Pancreas (tissue), 10 donors: Measurements from ENCODE around the gene PITPNM3. TPM values are rescaled to one million over a fixed set of nuclear protein-coding genes. Genes with fewer than 3 reads are reported as not detected.
"Not testable (repeated sequence)": the region's sequence is repeated elsewhere in the genome, so short reads cannot be mapped to it uniquely, and the experiment has no call there.

Experiments used
- ATAC-seq, 4 donors: fragments of 200-7000 bp; cut with Tn5 transposase; one replicate each; pipeline versions ENCODE4 v1.8.0 to v1.9.1; 2020; ENCODE audit warnings: mild to moderate bottlenecking in 4 of 4, moderate library complexity in 4 of 4
- DNase-seq, 6 donors: peaks; one replicate each; pipeline ENCODE4 v3.0.0-alpha.2; 2020
- FAIRE-seq: peaks from 2 replicates; lab custom pipeline; 2012; peaks lifted over from hg19 to GRCh38; lab: Jason Lieb, UNC
- H3K27ac ChIP-seq, 4 donors: fragments of 200-600 bp; sonication (generic); 1 replicate in 3 of 4; 2 replicates in 1 of 4; pipeline versions ENCODE4 v1.5.0 to v1.8.0; 2020
- H3K27me3 ChIP-seq, 4 donors: fragments of 200-600 bp; one replicate each; pipeline ENCODE4 v1.8.0; 2021
- H3K36me3 ChIP-seq, 3 donors: fragments of 200-600 bp; sonication (generic) in 1 of 3; one replicate each; pipeline versions ENCODE4 v1.5.0 to v1.8.0; 2020 to 2021
- H3K4me1 ChIP-seq, 3 donors: fragments of 200-600 bp; one replicate each; pipeline ENCODE4 v1.8.0; 2021
- H3K4me3 ChIP-seq, 4 donors: fragments of 200-600 bp; sonication (generic) in 2 of 4; one replicate each; pipeline versions ENCODE4 v1.5.0 to v1.8.0; 2020 to 2021
- H3K9me3 ChIP-seq, 4 donors: fragments of 200-600 bp; one replicate each; pipeline ENCODE4 v1.8.0; 2021
- WGBS, 2 donors: extraction: QIAGEN DNeasy Blood & Tissue Kit; methylation state at CpG; one replicate each; pipeline ENCODE4 v1.1.7; 2013; 5-methylcytosine and 5-hydroxymethylcytosine counted together
- intact Hi-C, 3 donors: fragments of 100-400 bp; cut with DNase I; formaldehyde crosslinking; loops; one replicate each; pipeline versions ENCODE4 v1.11.1 to v1.14.2; 2022
- polyA plus RNA-seq, 2 donors: library from polyadenylated mRNA; stranded (reverse); fragments of 200-250 nt; gene quantifications; one replicate each; pipeline ENCODE4 v1.2.3, GENCODE V29; 2013
- total RNA-seq, 6 donors: library from RNA; stranded (reverse); fragmentation: NEBNext Ultra II Directional in 4 of 6; extraction: Animal tissue kit (Norgen Biotek cat#: 25700) in 4 of 6; gene quantifications; one replicate each; pipeline versions ENCODE4 v1.2.1 to v1.2.4, GENCODE V29; 2021 to 2023
- TF ChIP-seq, protein P1 (sequence below), 4 donors: fragments of 200-600 bp; sonication (generic) in 3 of 4; IDR thresholded peaks; one replicate each; pipeline versions ENCODE4 v1.5.0 to v1.8.0; 2021; ENCODE audit warnings: antibody characterized with exemption in 4 of 4
- donor health status: healthy with polysubstance abuse.
- donor health status: DM: no; HTN: no; CAD: no; lungs with moderate emphysema.
- donor health status: DM: no; HTN: no; CAD: no.
- donor health status: control.
- donor health status: control.
- donor health status: Bipolar disorder and iron deficiency.
- donor health status: DM: yes; HTN: yes; CAD: no.
- donor health status: DM: no; HTN: no; CAD: no.
- donor health status: DM: no; HTN: no; CAD: no.
- donor health status: DM: yes; HTN: yes; CAD: no.

Gene PITPNM3
- total and polyA plus RNA-seq, 8 donors, result 0.67 to 5.1 (median 2.5) TPM

DNA sequence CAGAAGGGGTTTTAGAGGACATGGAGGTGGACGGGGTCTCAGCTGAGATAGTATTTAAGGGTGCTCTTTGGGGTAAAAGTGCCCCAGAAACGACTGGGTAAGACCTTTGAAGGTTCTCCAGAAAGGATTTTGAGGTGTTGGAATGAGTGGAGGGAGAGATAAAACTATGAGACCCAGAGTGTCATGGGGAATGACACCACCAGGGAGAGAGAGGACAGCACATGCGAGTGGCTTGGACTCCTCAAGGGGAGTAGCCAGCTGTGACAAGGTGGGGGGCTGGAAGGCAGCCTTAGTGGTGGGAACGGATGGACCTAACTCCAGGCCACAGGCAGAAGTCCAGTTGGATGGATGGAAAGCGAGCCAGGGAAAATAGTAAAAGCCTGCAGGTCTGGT, 19.2 kb upstream of the PITPNM3 start:
- intact Hi-C loops, result no loop called here
- ATAC-seq (no peak), FAIRE-seq (no peak), DNase-seq (no peak)
- no peak overlapping the region for H3K4me3 ChIP-seq
- TF ChIP-seq, protein P1, sequence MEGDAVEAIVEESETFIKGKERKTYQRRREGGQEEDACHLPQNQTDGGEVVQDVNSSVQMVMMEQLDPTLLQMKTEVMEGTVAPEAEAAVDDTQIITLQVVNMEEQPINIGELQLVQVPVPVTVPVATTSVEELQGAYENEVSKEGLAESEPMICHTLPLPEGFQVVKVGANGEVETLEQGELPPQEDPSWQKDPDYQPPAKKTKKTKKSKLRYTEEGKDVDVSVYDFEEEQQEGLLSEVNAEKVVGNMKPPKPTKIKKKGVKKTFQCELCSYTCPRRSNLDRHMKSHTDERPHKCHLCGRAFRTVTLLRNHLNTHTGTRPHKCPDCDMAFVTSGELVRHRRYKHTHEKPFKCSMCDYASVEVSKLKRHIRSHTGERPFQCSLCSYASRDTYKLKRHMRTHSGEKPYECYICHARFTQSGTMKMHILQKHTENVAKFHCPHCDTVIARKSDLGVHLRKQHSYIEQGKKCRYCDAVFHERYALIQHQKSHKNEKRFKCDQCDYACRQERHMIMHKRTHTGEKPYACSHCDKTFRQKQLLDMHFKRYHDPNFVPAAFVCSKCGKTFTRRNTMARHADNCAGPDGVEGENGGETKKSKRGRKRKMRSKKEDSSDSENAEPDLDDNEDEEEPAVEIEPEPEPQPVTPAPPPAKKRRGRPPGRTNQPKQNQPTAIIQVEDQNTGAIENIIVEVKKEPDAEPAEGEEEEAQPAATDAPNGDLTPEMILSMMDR (IDR thresholded peaks at IDR 0.05), result no peak
- no peak overlapping the region for H3K27ac ChIP-seq
- no peaks in the 10 kb centered on the region for H3K9me3 ChIP-seq
- H3K36me3 ChIP-seq, result no peaks in the 10 kb centered on the region
- no peaks in the 10 kb centered on the region for H3K4me1 ChIP-seq
- H3K27me3 ChIP-seq, result no peaks in the 10 kb centered on the region
- WGBS, 2 donors, result 78 to 80% methylated on average over 5 of the region's 5 CpGs

DNA sequence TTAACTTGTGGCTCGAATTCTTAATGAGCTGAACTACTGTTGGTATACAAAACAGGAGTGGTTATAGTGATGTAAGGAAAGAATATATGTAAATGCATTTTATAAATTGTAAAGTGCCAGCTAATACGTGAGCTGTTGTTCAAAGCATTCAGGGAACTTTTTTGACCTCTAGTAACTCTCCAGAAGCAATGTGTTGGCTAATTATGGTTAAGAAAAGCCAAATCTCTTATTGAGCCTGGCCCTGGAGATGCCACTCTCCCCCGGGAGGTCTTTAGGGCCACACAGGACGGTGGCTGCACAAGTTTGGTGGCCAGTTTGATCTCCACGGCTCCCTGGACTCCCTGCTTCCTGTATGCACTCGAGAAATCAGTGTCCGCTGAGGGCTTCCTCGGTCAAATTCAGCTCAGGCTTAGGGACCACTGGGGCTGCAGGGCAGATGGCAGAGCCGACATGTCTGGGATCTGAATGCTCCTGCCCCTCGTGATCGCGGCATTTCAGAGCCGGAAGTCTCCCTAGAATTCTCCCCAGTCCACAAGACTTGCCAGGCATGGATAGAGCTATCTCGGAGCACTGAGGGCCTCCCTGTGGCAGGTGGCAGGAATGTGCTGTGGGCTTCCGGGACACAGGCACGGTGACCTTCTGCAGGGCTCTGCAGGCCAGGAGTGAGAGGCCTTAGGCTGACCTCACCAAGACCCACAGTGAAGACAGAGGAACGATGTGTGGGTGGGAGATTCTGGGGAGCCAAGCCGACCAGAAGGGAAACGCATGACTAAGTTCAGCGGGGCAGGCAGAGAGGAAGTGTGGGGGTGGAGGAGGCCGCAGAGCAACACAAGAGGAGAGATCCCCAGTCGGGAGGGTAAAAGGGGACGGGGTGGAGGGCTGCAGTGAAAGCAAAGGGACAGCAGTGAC, 18.6 kb upstream of the PITPNM3 start:
- intact Hi-C loops, result no loop called here
- 60 to 65% methylated on average over 23 of the region's 23 CpGs for WGBS, 2 donors
- H3K36me3 ChIP-seq, result no peaks in the 10 kb centered on the region
- H3K9me3 ChIP-seq, result no peaks in the 10 kb centered on the region
- no peaks in the 10 kb centered on the region for H3K4me1 ChIP-seq
- no peaks in the 10 kb centered on the region for H3K27me3 ChIP-seq
- H3K4me3 ChIP-seq, result no peak overlapping the region
- TF ChIP-seq, protein P1 (IDR thresholded peaks at IDR 0.05), result no peak
- no peak overlapping the region for H3K27ac ChIP-seq
- peak in 3 of 4 donors; percentile 32 to 89 (median 68) for ATAC-seq
- no peak for FAIRE-seq
- DNase-seq, result peak in 2 of 6 donors; percentile 47 to 53

DNA sequence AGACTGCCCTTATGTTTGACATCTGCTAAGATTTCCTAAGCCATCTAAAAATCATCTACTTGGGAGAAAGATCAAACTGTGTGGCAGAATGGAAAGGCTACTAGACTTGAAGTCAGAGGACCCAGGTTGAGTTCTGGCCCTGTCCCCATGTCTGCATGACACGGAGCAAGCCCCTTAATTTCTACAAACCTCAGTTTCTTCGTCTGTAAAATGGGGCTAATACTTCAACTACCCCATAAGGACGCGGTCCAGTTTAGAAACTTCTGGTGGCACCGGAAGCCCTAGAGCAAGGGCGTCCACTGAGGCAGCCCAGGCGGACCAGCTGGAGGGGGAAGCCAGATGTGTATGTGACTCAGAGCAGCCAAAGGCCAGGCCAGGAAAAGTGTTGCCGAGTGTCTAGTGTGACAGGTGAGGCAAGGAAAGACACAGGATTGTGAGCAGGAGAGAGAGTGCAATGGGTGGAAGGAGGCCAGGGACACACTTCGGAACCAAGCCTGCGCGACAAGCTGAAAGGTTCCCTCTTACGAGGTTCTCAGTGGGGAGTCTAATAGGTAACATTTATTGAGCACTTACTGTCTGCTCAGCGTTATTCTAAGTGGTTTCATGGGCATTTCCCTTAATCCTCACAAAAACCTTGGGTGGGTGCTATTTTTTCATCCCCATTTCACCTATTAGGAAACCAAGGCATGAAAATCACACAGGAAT, 17.8 kb upstream of the PITPNM3 start:
- ATAC-seq (no peak), DNase-seq (peak in 1 of 6 donors; percentile 37), FAIRE-seq (no peak)
- H3K27ac ChIP-seq, result no peak overlapping the region
- no peak overlapping the region for H3K4me3 ChIP-seq
- no peaks in the 10 kb centered on the region for H3K4me1 ChIP-seq
- no peaks in the 10 kb centered on the region for H3K36me3 ChIP-seq
- TF ChIP-seq, protein P1 (IDR thresholded peaks at IDR 0.05), result no peak
- no peaks in the 10 kb centered on the region for H3K27me3 ChIP-seq
- H3K9me3 ChIP-seq, result no peaks in the 10 kb centered on the region
- WGBS, 2 donors, result 93 to 96% methylated on average over 13 of the region's 13 CpGs
- intact Hi-C loops, result no loop called here

DNA sequence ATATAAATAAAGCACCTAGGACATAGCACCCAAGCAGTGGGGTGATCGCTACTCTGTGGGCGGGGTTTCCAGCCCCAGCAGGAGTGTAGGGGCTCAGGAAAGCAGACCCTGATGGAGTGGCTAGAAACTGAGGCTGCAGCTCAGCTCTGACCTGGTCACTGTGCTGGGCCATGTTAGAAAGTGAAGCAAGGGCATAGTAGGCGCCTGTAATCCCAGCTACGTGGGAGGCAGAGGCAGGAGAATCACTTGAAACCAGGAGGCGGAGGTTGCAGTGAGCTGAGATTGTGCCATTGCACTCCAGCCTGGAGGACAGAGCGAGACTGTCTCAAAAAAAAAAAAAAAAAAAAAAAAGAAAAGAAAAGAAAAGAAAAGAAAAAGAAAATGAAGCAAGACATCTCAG, 17.1 kb upstream of the PITPNM3 start:
- H3K27me3 ChIP-seq, FAIRE-seq, ATAC-seq, H3K9me3 ChIP-seq, intact Hi-C loops, H3K27ac ChIP-seq, H3K36me3 ChIP-seq, H3K4me3 ChIP-seq, H3K4me1 ChIP-seq: not testable (repeated sequence)
- 96 to 97% methylated on average over 6 of the region's 6 CpGs for WGBS, 2 donors
- DNase-seq, result peak in 1 of 6 donors; percentile 4

DNA sequence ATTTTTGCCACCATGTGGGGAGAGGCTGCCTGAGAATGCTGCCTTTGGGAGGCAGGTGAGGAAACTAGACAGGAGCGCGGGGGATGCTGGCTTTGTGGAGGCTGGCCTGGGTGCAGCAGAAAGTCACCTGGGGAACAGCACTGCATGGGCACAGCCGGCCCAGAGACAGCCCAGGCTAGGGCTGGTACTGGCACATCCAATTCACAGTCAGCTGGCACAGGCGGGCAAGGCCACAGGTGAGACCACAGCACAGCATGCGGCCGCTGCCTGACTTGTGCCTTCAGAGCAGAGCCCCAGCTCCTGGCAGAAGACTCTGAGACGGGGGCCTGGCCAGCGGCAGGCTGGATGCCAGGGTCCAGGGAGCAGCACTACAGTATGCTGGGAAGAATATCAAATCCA, 16.6 kb upstream of the PITPNM3 start:
- no peaks in the 10 kb centered on the region for H3K27me3 ChIP-seq
- no peak overlapping the region for H3K27ac ChIP-seq
- H3K4me3 ChIP-seq, result no peak overlapping the region
- ATAC-seq (no peak), FAIRE-seq (no peak), DNase-seq (peak in 1 of 6 donors; percentile 47)
- no peaks in the 10 kb centered on the region for H3K36me3 ChIP-seq
- WGBS, 2 donors, result 94 to 96% methylated on average over 8 of the region's 8 CpGs
- TF ChIP-seq, protein P1 (IDR thresholded peaks at IDR 0.05), result no peak
- H3K4me1 ChIP-seq, result no peaks in the 10 kb centered on the region
- intact Hi-C loops, result no loop called here
- H3K9me3 ChIP-seq, result no peaks in the 10 kb centered on the region
